Retinal pigment epithelial cell (primary cell): ENCODE measurements around the gene MMP14.

Experiments used
- DNase-seq: peaks from one replicate; pipeline ENCODE4 v3.0.0-alpha.2; 2010; ENCODE audit warnings: low read depth
- H3K4me3 ChIP-seq: 2 replicates; pipeline ENCODE4 v1.5.1; 2011; ENCODE audit warnings: mild to moderate bottlenecking, low read length, control low read depth, moderate library complexity
- CTCF ChIP-seq: conservative IDR thresholded peaks from 2 replicates; pipeline ENCODE4 v1.5.1; 2011; ENCODE audit warnings: low read depth, low read length, control low read depth, inconsistent platforms

The MMP14 gene

GRCh38 chr14:22844221-22845102 lies 8.1 kb downstream of the MMP14 start:
- H3K4me3 ChIP-seq = no peak overlapping the region
- TF ChIP-seq CTCF = no peak
- no peak for DNase-seq

DNA sequence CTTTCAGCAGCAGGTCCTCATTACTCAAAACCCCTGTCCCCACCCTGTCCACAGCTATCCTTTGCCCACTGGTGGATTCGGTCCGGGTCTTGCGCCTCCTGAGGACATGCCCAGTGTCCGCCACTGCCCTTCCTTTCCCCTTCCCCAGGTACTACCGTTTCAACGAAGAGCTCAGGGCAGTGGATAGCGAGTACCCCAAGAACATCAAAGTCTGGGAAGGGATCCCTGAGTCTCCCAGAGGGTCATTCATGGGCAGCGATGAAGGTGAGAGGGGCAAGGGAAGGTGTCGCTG lies 8.7 kb downstream of the MMP14 start:
- TF ChIP-seq CTCF = no peak
- DNase-seq = no peak
- no peak overlapping the region for H3K4me3 ChIP-seq

DNA sequence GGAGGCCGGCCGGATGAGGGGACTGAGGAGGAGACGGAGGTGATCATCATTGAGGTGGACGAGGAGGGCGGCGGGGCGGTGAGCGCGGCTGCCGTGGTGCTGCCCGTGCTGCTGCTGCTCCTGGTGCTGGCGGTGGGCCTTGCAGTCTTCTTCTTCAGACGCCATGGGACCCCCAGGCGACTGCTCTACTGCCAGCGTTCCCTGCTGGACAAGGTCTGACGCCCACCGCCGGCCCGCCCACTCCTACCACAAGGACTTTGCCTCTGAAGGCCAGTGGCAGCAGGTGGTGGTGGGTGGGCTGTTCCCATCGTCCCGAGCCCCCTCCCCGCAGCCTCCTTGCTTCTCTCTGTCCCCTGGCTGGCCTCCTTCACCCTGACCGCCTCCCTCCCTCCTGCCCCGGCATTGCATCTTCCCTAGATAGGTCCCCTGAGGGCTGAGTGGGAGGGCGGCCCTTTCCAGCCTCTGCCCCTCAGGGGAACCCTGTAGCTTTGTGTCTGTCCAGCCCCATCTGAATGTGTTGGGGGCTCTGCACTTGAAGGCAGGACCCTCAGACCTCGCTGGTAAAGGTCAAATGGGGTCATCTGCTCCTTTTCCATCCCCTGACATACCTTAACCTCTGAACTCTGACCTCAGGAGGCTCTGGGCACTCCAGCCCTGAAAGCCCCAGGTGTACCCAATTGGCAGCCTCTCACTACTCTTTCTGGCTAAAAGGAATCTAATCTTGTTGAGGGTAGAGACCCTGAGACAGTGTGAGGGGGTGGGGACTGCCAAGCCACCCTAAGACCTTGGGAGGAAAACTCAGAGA lies 9.6 kb downstream of the MMP14 start:
- no peak for TF ChIP-seq CTCF

DNA sequence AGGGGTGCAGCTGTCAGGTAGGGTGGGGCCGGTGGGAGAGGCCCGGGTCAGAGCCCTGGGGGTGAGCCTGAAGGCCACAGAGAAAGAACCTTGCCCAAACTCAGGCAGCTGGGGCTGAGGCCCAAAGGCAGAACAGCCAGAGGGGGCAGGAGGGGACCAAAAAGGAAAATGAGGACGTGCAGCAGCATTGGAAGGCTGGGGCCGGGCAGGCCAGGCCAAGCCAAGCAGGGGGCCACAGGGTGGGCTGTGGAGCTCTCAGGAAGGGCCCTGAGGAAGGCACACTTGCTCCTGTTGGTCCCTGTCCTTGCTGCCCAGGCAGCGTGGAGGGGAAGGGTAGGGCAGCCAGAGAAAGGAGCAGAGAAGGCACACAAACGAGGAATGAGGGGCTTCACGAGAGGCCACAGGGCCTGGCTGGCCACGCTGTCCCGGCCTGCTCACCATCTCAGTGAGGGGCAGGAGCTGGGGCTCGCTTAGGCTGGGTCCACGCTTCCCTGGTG lies 10.5 kb downstream of the MMP14 start:
- H3K4me3 ChIP-seq = no peak overlapping the region
- no peak for TF ChIP-seq CTCF
- no peak for DNase-seq

More for the DNA sequence above, 9.6 kb downstream of the MMP14 start:
- no peak for DNase-seq
- H3K4me3 ChIP-seq = no peak overlapping the region

- DNase-seq = no peak
- H3K4me3 ChIP-seq = no peak overlapping the region
- peak; percentile 21 for TF ChIP-seq CTCF
These were observed 11.4 kb downstream of the MMP14 start for GRCh38 chr14:22847661-22848341.

- no peak overlapping the region for H3K4me3 ChIP-seq
- TF ChIP-seq CTCF = no peak
- DNase-seq = peak; percentile 84
These were observed 12.2 kb downstream of the MMP14 start for GRCh38 chr14:22848351-22849164.
